CD8-positive, alpha-beta memory T cell (primary cell): Measurements from ENCODE around the gene MYD88. TPM values are rescaled to one million over a fixed set of nuclear protein-coding genes. Genes with fewer than 3 reads are reported as not detected.

Source experiments
- CTCF ChIA-PET: fragments of 350-600 bp; sonication (Branson Sonifier 250); formaldehyde crosslinking; loops from one replicate; lab custom pipeline; 2021; ENCODE audit warnings: antibody characterized with exemption; lab: Charles Lee
- POLR2A ChIA-PET: fragments of 350-600 bp; sonication (Branson Sonifier 250); formaldehyde crosslinking; loops from one replicate; lab custom pipeline; 2021; ENCODE audit warnings: antibody characterized with exemption; lab: Charles Lee
- DNase-seq, 5 donors: peaks; one replicate each; pipeline versions ENCODE4 v3.0.0 to v3.0.0-alpha.2; 2020 to 2022; ENCODE audit warnings: mixed read lengths in 1 of 5
- H3K27ac ChIP-seq: one replicate; pipeline ENCODE4 v1.7.0; 2013; ENCODE audit warnings: low read depth, mild to moderate bottlenecking, low read length, moderate library complexity
- H3K27me3 ChIP-seq: 2 replicates; pipeline ENCODE4 v1.7.0; 2013; ENCODE audit warnings: low read length, mild to moderate bottlenecking; ENCODE audit not compliant: insufficient read depth, poor library complexity, severe bottlenecking
- H3K36me3 ChIP-seq: 2 replicates; pipeline ENCODE4 v1.7.0; 2013; ENCODE audit warnings: mild to moderate bottlenecking, low read length, moderate library complexity; ENCODE audit not compliant: insufficient read depth
- H3K4me1 ChIP-seq: 2 replicates; pipeline ENCODE4 v1.7.0; 2013; ENCODE audit warnings: mild to moderate bottlenecking, low read length, moderate library complexity; ENCODE audit not compliant: insufficient read depth
- H3K4me3 ChIP-seq: 2 replicates; pipeline ENCODE4 v1.7.0; 2013; ENCODE audit warnings: mild to moderate bottlenecking, low read length
- H3K9me3 ChIP-seq: 2 replicates; pipeline ENCODE4 v1.7.0; 2013; ENCODE audit warnings: mild to moderate bottlenecking, low read length
- H3K27ac Mint-ChIP-seq, 8 donors: one replicate each; pipeline ENCODE4 v1.8.0; 2020 to 2021; ENCODE audit warnings: mixed read lengths in 8 of 8, mild to moderate bottlenecking in 6 of 8, inconsistent platforms in 3 of 8, moderate library complexity in 3 of 8
- H3K27me3 Mint-ChIP-seq, 2 donors: one replicate each; pipeline ENCODE4 v1.8.0; 2020 to 2021; ENCODE audit warnings: mixed read lengths in 2 of 2, mild to moderate bottlenecking in 1 of 2, moderate library complexity in 1 of 2
- H3K36me3 Mint-ChIP-seq, 3 donors: one replicate each; pipeline ENCODE4 v1.8.0; 2020 to 2021; ENCODE audit warnings: mixed read lengths in 3 of 3, inconsistent platforms in 1 of 3, mild to moderate bottlenecking in 1 of 3
- H3K4me1 Mint-ChIP-seq, 3 donors: one replicate each; pipeline ENCODE4 v1.8.0; 2020 to 2021; ENCODE audit warnings: mixed read lengths in 3 of 3, inconsistent platforms in 1 of 3, mild to moderate bottlenecking in 1 of 3
- H3K4me3 Mint-ChIP-seq, 7 donors: one replicate each; pipeline ENCODE4 v1.8.0; 2020 to 2021; ENCODE audit warnings: mixed read lengths in 7 of 7, mild to moderate bottlenecking in 6 of 7, moderate library complexity in 4 of 7, inconsistent platforms in 2 of 7
- H3K9me3 Mint-ChIP-seq, 5 donors: one replicate each; pipeline ENCODE4 v1.8.0; 2020 to 2022; ENCODE audit warnings: mixed read lengths in 5 of 5, mild to moderate bottlenecking in 3 of 5, moderate library complexity in 2 of 5, inconsistent platforms in 1 of 5
- polyA plus RNA-seq: library from polyadenylated mRNA; unstranded; fragments of 300-500 nt; fragmentation: Illumina TruSeq; gene quantifications from one replicate; pipeline ENCODE4 v1.2.3, GENCODE V29; 2021
- total RNA-seq, 2 experiments: library from RNA; stranded (reverse); gene quantifications; one replicate each; pipeline ENCODE4 v1.2.3, GENCODE V29; 2021

MYD88 gene
- total and polyA plus RNA-seq, 3 experiments from 2014 or later, result 32.9 to 108 (median 35.9) TPM

- H3K4me1 Mint-ChIP-seq, result peaks cover 4 to 11% (median 5%) of the 10 kb centered on the region in 3 donors
- CTCF ChIA-PET, result no interaction called here
- POLR2A ChIA-PET, result no interaction called here
- peaks cover 0 to 11% (median 0%) of the 10 kb centered on the region in 3 donors for H3K36me3 Mint-ChIP-seq
- H3K27me3 Mint-ChIP-seq, result no peaks in the 10 kb centered on the region
- Histone ChIP-seq H3K27ac (no peak overlapping the region), H3K36me3 (no peaks in the 10 kb centered on the region), H3K4me3 (no peak overlapping the region), H3K27me3 (no peaks in the 10 kb centered on the region), H3K4me1 (no peaks in the 10 kb centered on the region), H3K9me3 (no peaks in the 10 kb centered on the region)
- H3K9me3 Mint-ChIP-seq, result no peaks in the 10 kb centered on the region
- H3K4me3 Mint-ChIP-seq, result no peak overlapping the region
- H3K27ac Mint-ChIP-seq, result peak overlapping the region in 2 of 8 donors; percentile 66 to 69
- no peak for DNase-seq
These were observed 23.4 kb upstream of the MYD88 start for GRCh38 chr3:38114875-38115644.

GRCh38 chr3:38115645-38116427, 22.6 kb upstream of the MYD88 start:
- Histone ChIP-seq H3K4me3 (no peak overlapping the region), H3K27ac (no peak overlapping the region), H3K4me1 (no peaks in the 10 kb centered on the region), H3K27me3 (no peaks in the 10 kb centered on the region), H3K9me3 (no peaks in the 10 kb centered on the region), H3K36me3 (no peaks in the 10 kb centered on the region)
- Mint-ChIP-seq H3K27me3 (no peaks in the 10 kb centered on the region), H3K4me1 (peaks cover 4 to 11% (median 5%) of the 10 kb centered on the region in 3 donors), H3K4me3 (no peak overlapping the region), H3K9me3 (no peaks in the 10 kb centered on the region), H3K36me3 (peaks cover 0 to 18% (median 0%) of the 10 kb centered on the region in 3 donors), H3K27ac (peak overlapping the region in 4 of 8 donors; percentile 18 to 69 (median 64))
- ChIA-PET POLR2A (no interaction called here), CTCF (interaction anchor here (0.7 to 5.6 kb wide), 4 partner anchors 21 to 231 kb away, joined by 3 to 31 read pairs (median 17); partner anchors contain the start of genes ACAA1 and XYLB)
- DNase-seq, result no peak

- Mint-ChIP-seq H3K4me3 (no peak overlapping the region), H3K36me3 (peaks cover 0 to 23% (median 0%) of the 10 kb centered on the region in 3 donors), H3K27me3 (no peaks in the 10 kb centered on the region), H3K4me1 (peaks cover 4 to 11% (median 5%) of the 10 kb centered on the region in 3 donors), H3K27ac (no peak overlapping the region), H3K9me3 (no peaks in the 10 kb centered on the region)
- H3K27me3 ChIP-seq, result no peaks in the 10 kb centered on the region
- H3K36me3 ChIP-seq, result no peaks in the 10 kb centered on the region
- H3K4me3 ChIP-seq, result no peak overlapping the region
- no peak overlapping the region for H3K27ac ChIP-seq
- DNase-seq, result no peak
- POLR2A ChIA-PET, result interaction anchor here (1.0 kb wide), 1 partner anchor 49 kb away, joined by 3 read pairs; the partner anchor contains the start of gene OXSR1
- CTCF ChIA-PET, result interaction anchor here (0.7 to 5.6 kb wide), 10 partner anchors 9 to 363 kb away, joined by 3 to 31 read pairs (median 5); partner anchors contain the start of genes ACAA1 and XYLB
- no peaks in the 10 kb centered on the region for H3K4me1 ChIP-seq
- H3K9me3 ChIP-seq, result no peaks in the 10 kb centered on the region
These were observed 21.8 kb upstream of the MYD88 start for GRCh38 chr3:38116471-38117162.

GRCh38 chr3:38117163-38117716, 21.2 kb upstream of the MYD88 start:
- H3K4me1 Mint-ChIP-seq, result peaks cover 4 to 11% (median 5%) of the 10 kb centered on the region in 3 donors
- CTCF ChIA-PET, result interaction anchor here (1.0 to 5.6 kb wide), 11 partner anchors 9 to 363 kb away, joined by 3 to 31 read pairs (median 3); partner anchors contain the start of genes ACAA1 and XYLB
- POLR2A ChIA-PET, result interaction anchor here (1.0 kb wide), 1 partner anchor 48 kb away, joined by 3 read pairs; the partner anchor contains the start of gene OXSR1
- H3K36me3 ChIP-seq, result no peaks in the 10 kb centered on the region
- H3K27me3 Mint-ChIP-seq, result no peaks in the 10 kb centered on the region
- no peak overlapping the region for H3K4me3 ChIP-seq
- no peak overlapping the region for H3K4me3 Mint-ChIP-seq
- H3K4me1 ChIP-seq, result no peaks in the 10 kb centered on the region
- peaks cover 0 to 29% (median 0%) of the 10 kb centered on the region in 3 donors for H3K36me3 Mint-ChIP-seq
- no peaks in the 10 kb centered on the region for H3K9me3 ChIP-seq
- no peaks in the 10 kb centered on the region for H3K27me3 ChIP-seq
- no peak for DNase-seq
- H3K27ac Mint-ChIP-seq, result peak overlapping the region in 1 of 8 donors; percentile 68
- no peaks in the 10 kb centered on the region for H3K9me3 Mint-ChIP-seq
- no peak overlapping the region for H3K27ac ChIP-seq

- DNase-seq, result peak; percentile 51 to 80 (median 57)
- H3K4me1 ChIP-seq, result no peaks in the 10 kb centered on the region
- no peak overlapping the region for H3K4me3 ChIP-seq
- no peak overlapping the region for H3K4me3 Mint-ChIP-seq
- H3K36me3 Mint-ChIP-seq, result peaks cover 0 to 35% (median under 1%) of the 10 kb centered on the region in 3 donors
- ChIA-PET POLR2A (interaction anchor here (1.0 kb wide), 1 partner anchor 48 kb away, joined by 3 read pairs; the partner anchor contains the start of gene OXSR1), CTCF (interaction anchor here (1.0 to 5.6 kb wide), 11 partner anchors 10 to 362 kb away, joined by 3 to 31 read pairs (median 3); partner anchors contain the start of genes ACAA1 and XYLB)
- H3K27me3 Mint-ChIP-seq, result no peaks in the 10 kb centered on the region
- H3K9me3 ChIP-seq, result no peaks in the 10 kb centered on the region
- no peaks in the 10 kb centered on the region for H3K27me3 ChIP-seq
- no peaks in the 10 kb centered on the region for H3K9me3 Mint-ChIP-seq
- peak overlapping the region in 4 of 8 donors; percentile 51 to 88 (median 63) for H3K27ac Mint-ChIP-seq
- H3K27ac ChIP-seq, result no peak overlapping the region
- H3K4me1 Mint-ChIP-seq, result peaks cover 4 to 11% (median 5%) of the 10 kb centered on the region in 3 donors
- peaks cover 5% of the 10 kb centered on the region for H3K36me3 ChIP-seq
These were observed 20.6 kb upstream of the MYD88 start for GRCh38 chr3:38117748-38118420.

- Histone ChIP-seq H3K27ac (no peak overlapping the region), H3K27me3 (no peaks in the 10 kb centered on the region), H3K9me3 (no peaks in the 10 kb centered on the region), H3K4me1 (no peaks in the 10 kb centered on the region), H3K36me3 (peaks cover 10% of the 10 kb centered on the region), H3K4me3 (no peak overlapping the region)
- DNase-seq, result no peak
- H3K9me3 Mint-ChIP-seq, result no peaks in the 10 kb centered on the region
- no peak overlapping the region for H3K4me3 Mint-ChIP-seq
- peaks cover 0 to 41% (median 4%) of the 10 kb centered on the region in 3 donors for H3K36me3 Mint-ChIP-seq
- ChIA-PET CTCF (interaction anchor here (1.0 to 5.6 kb wide), 9 partner anchors 18 to 361 kb away, joined by 3 to 31 read pairs (median 4); partner anchors contain the start of genes ACAA1 and XYLB), POLR2A (no interaction called here)
- peak overlapping the region in 5 of 8 donors; percentile 1 to 97 (median 64) for H3K27ac Mint-ChIP-seq
- H3K27me3 Mint-ChIP-seq, result no peaks in the 10 kb centered on the region
- H3K4me1 Mint-ChIP-seq, result peaks cover 5 to 11% (median 5%) of the 10 kb centered on the region in 3 donors
These were observed 19.8 kb upstream of the MYD88 start for GRCh38 chr3:38118421-38119247.
